Common myeloid progenitor, CD34-positive (primary cell): ENCODE results near the gene GRB2.
A peak's percentile ranks its signal among the peaks of the same experiment; 100 is the strongest.
"Not testable (repeated sequence)": the region's sequence is repeated elsewhere in the genome, so short reads cannot be mapped to it uniquely, and the experiment has no call there.

Experiments used
- CTCF ChIA-PET: fragments of 350-600 bp; sonication (Branson Sonifier 250); formaldehyde crosslinking; loops from one replicate; lab custom pipeline; 2021; ENCODE audit warnings: antibody characterized with exemption; lab: Charles Lee
- POLR2A ChIA-PET: fragments of 350-600 bp; sonication (Branson Sonifier 250); formaldehyde crosslinking; loops from one replicate; lab custom pipeline; 2021; ENCODE audit warnings: antibody characterized with exemption; lab: Charles Lee
- DNase-seq, 3 donors: peaks; one replicate each; pipeline versions ENCODE4 v3.0.0 to v3.0.0-alpha.2; 2013
- H3K27ac ChIP-seq, 2 experiments: 1 replicate in 1 of 2; 2 replicates in 1 of 2; pipeline ENCODE4 v1.7.0; 2013; ENCODE audit warnings: inconsistent platforms in 2 of 2, low read length in 2 of 2, mild to moderate bottlenecking in 2 of 2, low read depth in 1 of 2, moderate library complexity in 1 of 2; ENCODE audit not compliant: severe bottlenecking in 2 of 2, insufficient read depth in 1 of 2, poor library complexity in 1 of 2
- H3K27me3 ChIP-seq, 5 experiments: replicated peaks in 2 of 5; 1 replicate in 3 of 5; 2 replicates in 2 of 5; pipeline versions ENCODE4 v1.6.1 to v1.7.0; 2013; ENCODE audit warnings: low read length in 4 of 5, mild to moderate bottlenecking in 2 of 5, moderate library complexity in 2 of 5, inconsistent platforms in 1 of 5; ENCODE audit not compliant: insufficient read depth in 5 of 5, control insufficient read depth in 4 of 5
- H3K36me3 ChIP-seq, 4 experiments: 1 replicate in 2 of 4; 2 replicates in 2 of 4; pipeline versions ENCODE4 v1.6.1 to v1.7.0; 2013; ENCODE audit warnings: low read length in 3 of 4, control low read depth in 1 of 4, mild to moderate bottlenecking in 1 of 4; ENCODE audit not compliant: control insufficient read depth in 4 of 4, insufficient read depth in 4 of 4
- H3K4me1 ChIP-seq, 4 experiments: 1 replicate in 3 of 4; 2 replicates in 1 of 4; pipeline versions ENCODE4 v1.6.1 to v1.7.1; 2013; ENCODE audit warnings: low read length in 3 of 4, mild to moderate bottlenecking in 3 of 4, control low read depth in 1 of 4, inconsistent platforms in 1 of 4, moderate library complexity in 1 of 4; ENCODE audit not compliant: control insufficient read depth in 4 of 4, insufficient read depth in 4 of 4; ENCODE audit errors: control extremely low read depth in 1 of 4
- H3K4me3 ChIP-seq, 7 experiments: 1 replicate in 4 of 7; 2 replicates in 3 of 7; pipeline versions ENCODE4 v1.5.1 to v1.7.0; 2013; ENCODE audit warnings: mild to moderate bottlenecking in 7 of 7, low read length in 6 of 7, moderate library complexity in 6 of 7, inconsistent platforms in 2 of 7, low read depth in 2 of 7, control low read depth in 1 of 7; ENCODE audit not compliant: insufficient read depth in 4 of 7, control insufficient read depth in 1 of 7; ENCODE audit errors: extremely low read depth in 1 of 7
- H3K9me3 ChIP-seq, 5 experiments: 1 replicate in 4 of 5; 2 replicates in 1 of 5; pipeline versions ENCODE4 v1.6.1 to v1.7.1; 2013; ENCODE audit warnings: low read length in 4 of 5, mild to moderate bottlenecking in 2 of 5, inconsistent platforms in 1 of 5, low read depth in 1 of 5, moderate library complexity in 1 of 5; ENCODE audit not compliant: control insufficient read depth in 4 of 5, insufficient read depth in 2 of 5; ENCODE audit errors: control extremely low read depth in 1 of 5
- WGBS: methylation state at CpG from one replicate; pipeline ENCODE4 v1.1.5; 2013; ENCODE audit not compliant: insufficient coverage; 5-methylcytosine and 5-hydroxymethylcytosine counted together

Gene GRB2

GRCh38 chr17:75350029-75350428, 55.4 kb downstream of the GRB2 start:
- H3K36me3 ChIP-seq: peaks cover 0 to 9% (median 0%) of the 10 kb centered on the region in 4 experiments
- peaks cover 0 to 5% (median 0%) of the 10 kb centered on the region in 5 experiments for H3K9me3 ChIP-seq
- no peak overlapping the region for H3K4me3 ChIP-seq
- POLR2A ChIA-PET: no interaction called here
- no peak overlapping the region for H3K27ac ChIP-seq
- DNase-seq: no peak
- H3K4me1 ChIP-seq: peaks cover 32 to 81% (median 59%) of the 10 kb centered on the region in 4 experiments
- H3K27me3 ChIP-seq: no peaks in the 10 kb centered on the region
- CTCF ChIA-PET: interaction anchor here (1.2 to 1.7 kb wide), 3 partner anchors 19 to 27 kb away, joined by 3 to 4 read pairs (median 3); no protein-coding TSS in a partner anchor

- ChIA-PET POLR2A (no interaction called here), CTCF (interaction anchor here (0.9 to 2.1 kb wide), 8 partner anchors 9 to 33 kb away, joined by 3 to 16 read pairs (median 4); no protein-coding TSS in a partner anchor)
- no peaks in the 10 kb centered on the region for H3K27me3 ChIP-seq
- no peak for DNase-seq
- no peak overlapping the region for H3K4me3 ChIP-seq
- H3K27ac ChIP-seq: no peak overlapping the region
- H3K36me3 ChIP-seq: peaks cover 0 to 8% (median 0%) of the 10 kb centered on the region in 4 experiments
- H3K4me1 ChIP-seq: peaks cover 32 to 85% (median 62%) of the 10 kb centered on the region in 4 experiments
- WGBS: 100% methylated on average over 4 of the region's 8 CpGs
- H3K9me3 ChIP-seq: peaks cover 0 to 5% (median 0%) of the 10 kb centered on the region in 5 experiments
Observed at GRCh38 chr17:75349589-75349988, 55.9 kb downstream of the GRB2 start.

- CTCF ChIA-PET: interaction anchor here (0.7 to 2.1 kb wide), 13 partner anchors 8 to 63 kb away, joined by 3 to 16 read pairs (median 4); no protein-coding TSS in a partner anchor
- WGBS: 91% methylated on average over 7 of the region's 8 CpGs
Observed at GRCh38 chr17:75348386-75349012, 57.0 kb downstream of the GRB2 start.

GRCh38 chr17:75346906-75347305, 58.6 kb downstream of the GRB2 start:
- ChIA-PET CTCF (interaction anchor here (0.7 to 1.4 kb wide), 4 partner anchors 11 to 24 kb away, joined by 3 read pairs; no protein-coding TSS in a partner anchor), POLR2A (no interaction called here)
- no peaks in the 10 kb centered on the region for H3K27me3 ChIP-seq
- DNase-seq: peak in 2 of 3 donors; percentile 63 to 75
- no peaks in the 10 kb centered on the region for H3K9me3 ChIP-seq
- peaks cover 0 to 2% (median 0%) of the 10 kb centered on the region in 4 experiments for H3K36me3 ChIP-seq
- WGBS: 24% methylated on average over 5 of the region's 6 CpGs
- peaks cover 40 to 99% (median 80%) of the 10 kb centered on the region in 4 experiments for H3K4me1 ChIP-seq
- H3K4me3 ChIP-seq: peak overlapping the region in 2 of 7 experiments; percentile 37 to 42
- peak overlapping the region in 1 of 2 experiments; percentile 25 for H3K27ac ChIP-seq

More at GRCh38 chr17:75348386-75349012, 57.0 kb downstream of the GRB2 start:
- Histone ChIP-seq H3K27me3 (no peaks in the 10 kb centered on the region), H3K4me1 (peaks cover 38 to 96% (median 73%) of the 10 kb centered on the region in 4 experiments), H3K27ac (no peak overlapping the region), H3K9me3 (no peaks in the 10 kb centered on the region), H3K36me3 (peaks cover 0 to 2% (median 0%) of the 10 kb centered on the region in 4 experiments), H3K4me3 (no peak overlapping the region)
- POLR2A ChIA-PET: no interaction called here
- peak in 2 of 3 donors; percentile 24 to 43 for DNase-seq

- H3K4me3 ChIP-seq, DNase-seq, POLR2A ChIA-PET, H3K27ac ChIP-seq, H3K36me3 ChIP-seq, H3K27me3 ChIP-seq, H3K9me3 ChIP-seq: not testable (repeated sequence)
- H3K4me1 ChIP-seq: peaks cover 42 to 99% (median 84%) of the 10 kb centered on the region in 4 experiments
- CTCF ChIA-PET: interaction anchor here (0.9 to 3.0 kb wide), 6 partner anchors 10 to 59 kb away, joined by 3 to 11 read pairs (median 4); partner anchors contain the start of gene GRB2
- 99% methylated on average over 7 of the region's 9 CpGs for WGBS
Observed at GRCh38 chr17:75346368-75346767, 59.1 kb downstream of the GRB2 start.

- H3K4me1 ChIP-seq: peaks cover 42 to 99% (median 84%) of the 10 kb centered on the region in 4 experiments
- CTCF ChIA-PET: interaction anchor here (0.9 to 3.0 kb wide), 8 partner anchors 9 to 60 kb away, joined by 3 to 12 read pairs (median 5); partner anchors contain the start of gene GRB2
- POLR2A ChIA-PET: interaction anchor here (0.6 kb wide), 1 partner anchor 70 kb away, joined by 3 read pairs; no protein-coding TSS in a partner anchor
Observed at GRCh38 chr17:75345514-75346167, 59.8 kb downstream of the GRB2 start.

More at GRCh38 chr17:75345514-75346167, 59.8 kb downstream of the GRB2 start:
- Histone ChIP-seq H3K27ac (peak overlapping the region; percentile 15 to 80), H3K9me3 (no peaks in the 10 kb centered on the region), H3K27me3 (no peaks in the 10 kb centered on the region), H3K4me3 (peak overlapping the region in 5 of 7 experiments; percentile 32 to 55 (median 37)), H3K36me3 (peaks cover 0 to 3% (median 0%) of the 10 kb centered on the region in 4 experiments)
- 26% methylated on average over 4 of the region's 8 CpGs for WGBS
- peak in 2 of 3 donors; percentile 67 to 74 for DNase-seq
